Skeletal muscle satellite cell (primary cell): ENCODE data around the gene MAMDC4.

Experiments used
- H3K27me3 ChIP-seq: 2 replicates; pipeline ENCODE4 v1.7.0; 2013; ENCODE audit warnings: low read length; ENCODE audit not compliant: control insufficient read depth, insufficient read depth
- H3K36me3 ChIP-seq: 2 replicates; pipeline ENCODE4 v1.7.0; 2013; ENCODE audit warnings: mild to moderate bottlenecking, control low read depth, low read length; ENCODE audit not compliant: insufficient read depth
- H3K4me1 ChIP-seq: 2 replicates; pipeline ENCODE4 v1.7.0; 2013; ENCODE audit warnings: low read length; ENCODE audit not compliant: control insufficient read depth, insufficient read depth
- H3K4me2 ChIP-seq: 2 replicates; pipeline ENCODE4 v1.7.0; 2013; ENCODE audit warnings: mild to moderate bottlenecking, low read length
- H3K4me3 ChIP-seq: 2 replicates; pipeline ENCODE4 v1.7.0; 2013; ENCODE audit warnings: low read length
- H3K9ac ChIP-seq: 2 replicates; pipeline ENCODE4 v1.7.0; 2013; ENCODE audit warnings: mild to moderate bottlenecking, low read depth, low read length, moderate library complexity
- H3K9me3 ChIP-seq: replicated peaks from 2 replicates; pipeline ENCODE4 v1.7.0; 2013; ENCODE audit warnings: mild to moderate bottlenecking, control low read depth, low read length

Gene MAMDC4

DNA sequence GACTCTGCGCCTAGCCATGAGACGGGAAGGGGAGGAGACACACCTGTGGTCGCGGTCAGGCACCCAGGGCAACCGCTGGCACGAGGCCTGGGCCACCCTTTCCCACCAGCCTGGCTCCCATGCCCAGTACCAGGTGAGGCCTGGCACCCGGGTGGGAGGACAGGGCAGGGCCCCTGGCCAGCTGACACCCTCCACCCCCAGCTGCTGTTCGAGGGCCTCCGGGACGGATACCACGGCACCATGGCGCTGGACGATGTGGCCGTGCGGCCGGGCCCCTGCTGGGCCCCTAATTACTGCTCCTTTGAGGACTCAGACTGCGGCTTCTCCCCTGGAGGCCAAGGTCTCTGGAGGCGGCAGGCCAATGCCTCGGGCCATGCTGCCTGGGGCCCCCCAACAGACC lies 5.0 kb downstream of the MAMDC4 start:
- peaks cover 13% of the 10 kb centered on the region for H3K36me3 ChIP-seq

DNA sequence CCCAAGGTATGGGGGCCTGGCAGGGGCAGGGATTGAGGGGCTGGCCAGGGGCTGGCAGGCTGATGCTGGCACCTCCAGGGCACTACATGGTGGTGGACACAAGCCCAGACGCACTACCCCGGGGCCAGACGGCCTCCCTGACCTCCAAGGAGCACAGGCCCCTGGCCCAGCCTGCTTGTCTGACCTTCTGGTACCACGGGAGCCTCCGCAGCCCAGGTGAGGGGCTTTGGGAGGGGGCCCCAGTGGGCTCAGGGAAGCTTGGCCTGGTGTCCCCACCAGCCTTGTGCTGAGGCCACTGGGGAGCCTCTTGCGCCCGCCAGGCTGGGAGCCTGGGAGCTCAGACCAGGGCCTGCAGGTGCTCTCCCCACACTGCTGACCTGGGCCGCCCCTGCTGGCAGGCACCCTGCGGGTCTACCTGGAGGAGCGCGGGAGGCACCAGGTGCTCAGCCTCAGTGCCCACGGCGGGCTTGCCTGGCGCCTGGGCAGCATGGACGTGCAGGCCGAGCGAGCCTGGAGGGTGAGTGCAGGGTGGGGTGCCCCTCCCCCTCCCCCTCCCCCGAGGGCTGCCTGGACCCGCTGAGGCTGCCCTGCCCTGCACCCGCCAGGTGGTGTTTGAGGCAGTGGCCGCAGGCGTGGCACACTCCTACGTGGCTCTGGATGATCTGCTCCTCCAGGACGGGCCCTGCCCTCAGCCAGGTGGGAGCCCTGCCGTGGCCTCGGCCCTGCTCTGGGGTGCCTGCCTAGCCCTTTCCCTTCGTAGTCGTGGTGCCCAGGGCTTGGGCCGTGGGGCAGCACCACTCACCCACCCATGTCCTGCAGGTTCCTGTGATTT lies 5.7 kb downstream of the MAMDC4 start:
- Histone ChIP-seq H3K9me3 (no peaks in the 10 kb centered on the region), H3K4me1 (peaks cover 12% of the 10 kb centered on the region), H3K9ac (no peak overlapping the region)

More for the DNA sequence above, 5.0 kb downstream of the MAMDC4 start:
- Histone ChIP-seq H3K9me3 (no peaks in the 10 kb centered on the region), H3K9ac (no peak overlapping the region), H3K27me3 (no peaks in the 10 kb centered on the region), H3K4me3 (no peak overlapping the region), H3K4me1 (peaks cover 12% of the 10 kb centered on the region), H3K4me2 (no peak overlapping the region)

DNA sequence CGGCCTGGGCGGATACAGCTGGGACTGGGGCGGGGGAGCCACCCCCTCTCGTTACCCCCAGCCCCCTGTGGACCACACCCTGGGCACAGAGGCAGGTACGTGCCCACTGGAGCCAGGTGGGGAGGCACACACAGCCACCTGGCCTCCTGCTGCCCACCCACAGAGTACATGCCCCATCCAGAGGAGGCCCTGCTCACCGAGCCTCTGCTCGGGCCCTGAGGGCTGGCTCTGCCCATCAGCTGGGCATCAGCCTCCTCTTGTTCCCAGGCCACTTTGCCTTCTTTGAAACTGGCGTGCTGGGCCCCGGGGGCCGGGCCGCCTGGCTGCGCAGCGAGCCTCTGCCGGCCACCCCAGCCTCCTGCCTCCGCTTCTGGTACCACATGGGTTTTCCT lies 6.3 kb downstream of the MAMDC4 start:
- no peak overlapping the region for H3K4me3 ChIP-seq
- H3K36me3 ChIP-seq: peaks cover 26% of the 10 kb centered on the region
- H3K4me2 ChIP-seq: no peak overlapping the region
- no peak overlapping the region for H3K9ac ChIP-seq
- H3K27me3 ChIP-seq: no peaks in the 10 kb centered on the region
- peaks cover 12% of the 10 kb centered on the region for H3K4me1 ChIP-seq
- no peaks in the 10 kb centered on the region for H3K9me3 ChIP-seq

More for the DNA sequence above, 5.7 kb downstream of the MAMDC4 start:
- Histone ChIP-seq H3K36me3 (peaks cover 19% of the 10 kb centered on the region), H3K4me2 (no peak overlapping the region), H3K27me3 (no peaks in the 10 kb centered on the region), H3K4me3 (no peak overlapping the region)

DNA sequence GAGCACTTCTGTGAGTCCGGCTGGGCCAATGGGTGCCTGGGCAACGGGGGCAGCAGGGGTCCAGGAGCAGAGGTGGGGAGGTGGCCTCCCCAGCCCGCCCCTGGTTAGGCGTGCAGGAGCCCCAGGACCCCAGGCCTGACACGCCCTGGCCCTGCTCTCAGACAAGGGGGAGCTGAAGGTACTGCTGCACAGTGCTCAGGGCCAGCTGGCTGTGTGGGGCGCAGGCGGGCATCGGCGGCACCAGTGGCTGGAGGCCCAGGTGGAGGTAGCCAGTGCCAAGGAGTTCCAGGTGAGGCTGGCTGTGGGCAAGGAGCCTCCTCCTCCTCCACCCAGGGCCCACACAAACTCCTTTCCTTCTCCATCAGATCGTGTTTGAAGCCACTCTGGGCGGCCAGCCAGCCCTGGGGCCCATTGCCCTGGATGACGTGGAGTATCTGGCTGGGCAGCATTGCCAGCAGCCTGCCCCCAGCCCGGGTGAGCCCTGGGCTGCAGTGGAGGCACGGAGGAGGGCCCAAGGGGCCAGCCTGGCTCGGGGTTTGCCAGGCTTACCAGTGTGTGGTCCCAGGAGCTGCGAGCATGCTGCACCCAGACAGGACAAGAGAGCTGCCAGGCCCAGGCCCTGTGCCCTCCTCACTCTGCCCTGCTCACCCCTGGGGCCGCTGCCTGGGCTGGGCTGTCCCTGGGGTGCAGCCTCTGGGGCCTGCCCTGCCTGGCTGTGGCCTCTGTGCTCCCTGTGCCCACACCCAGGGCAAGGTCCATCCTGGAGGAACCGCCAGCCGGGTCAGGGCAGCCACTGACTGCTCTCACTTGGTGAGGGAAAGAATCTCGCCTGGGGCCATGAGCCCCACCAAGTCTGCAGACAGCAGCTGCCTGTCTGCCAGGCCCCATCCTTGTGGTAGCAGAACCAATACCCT lies 7.0 kb downstream of the MAMDC4 start:
- Histone ChIP-seq H3K9me3 (no peaks in the 10 kb centered on the region), H3K27me3 (no peaks in the 10 kb centered on the region), H3K36me3 (peaks cover 31% of the 10 kb centered on the region), H3K9ac (no peak overlapping the region), H3K4me2 (no peak overlapping the region), H3K4me1 (peaks cover 12% of the 10 kb centered on the region), H3K4me3 (no peak overlapping the region)

DNA sequence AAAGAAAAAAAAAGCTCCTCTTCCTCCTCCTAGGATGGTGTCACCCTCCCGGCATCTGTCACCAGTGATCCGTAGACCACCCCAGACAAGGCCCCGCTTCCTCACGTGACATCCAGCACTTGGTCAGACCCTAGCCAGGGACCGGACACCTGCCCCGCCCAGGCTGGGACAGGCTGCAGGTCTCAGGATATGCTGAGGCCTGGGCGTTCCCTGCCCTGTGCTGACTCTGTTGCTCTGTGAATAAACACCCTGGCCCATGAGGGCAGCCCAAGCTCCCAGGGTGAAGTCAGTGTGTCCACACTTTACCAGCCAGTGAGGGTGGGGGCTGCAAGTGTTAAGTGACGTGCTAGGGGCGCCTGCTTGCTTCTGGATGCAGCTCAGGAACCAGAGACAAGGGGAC lies 8.4 kb downstream of the MAMDC4 start:
- Histone ChIP-seq H3K4me3 (no peak overlapping the region), H3K9me3 (no peaks in the 10 kb centered on the region), H3K27me3 (no peaks in the 10 kb centered on the region), H3K9ac (no peak overlapping the region), H3K4me1 (peaks cover 19% of the 10 kb centered on the region), H3K36me3 (peaks cover 34% of the 10 kb centered on the region), H3K4me2 (no peak overlapping the region)

DNA sequence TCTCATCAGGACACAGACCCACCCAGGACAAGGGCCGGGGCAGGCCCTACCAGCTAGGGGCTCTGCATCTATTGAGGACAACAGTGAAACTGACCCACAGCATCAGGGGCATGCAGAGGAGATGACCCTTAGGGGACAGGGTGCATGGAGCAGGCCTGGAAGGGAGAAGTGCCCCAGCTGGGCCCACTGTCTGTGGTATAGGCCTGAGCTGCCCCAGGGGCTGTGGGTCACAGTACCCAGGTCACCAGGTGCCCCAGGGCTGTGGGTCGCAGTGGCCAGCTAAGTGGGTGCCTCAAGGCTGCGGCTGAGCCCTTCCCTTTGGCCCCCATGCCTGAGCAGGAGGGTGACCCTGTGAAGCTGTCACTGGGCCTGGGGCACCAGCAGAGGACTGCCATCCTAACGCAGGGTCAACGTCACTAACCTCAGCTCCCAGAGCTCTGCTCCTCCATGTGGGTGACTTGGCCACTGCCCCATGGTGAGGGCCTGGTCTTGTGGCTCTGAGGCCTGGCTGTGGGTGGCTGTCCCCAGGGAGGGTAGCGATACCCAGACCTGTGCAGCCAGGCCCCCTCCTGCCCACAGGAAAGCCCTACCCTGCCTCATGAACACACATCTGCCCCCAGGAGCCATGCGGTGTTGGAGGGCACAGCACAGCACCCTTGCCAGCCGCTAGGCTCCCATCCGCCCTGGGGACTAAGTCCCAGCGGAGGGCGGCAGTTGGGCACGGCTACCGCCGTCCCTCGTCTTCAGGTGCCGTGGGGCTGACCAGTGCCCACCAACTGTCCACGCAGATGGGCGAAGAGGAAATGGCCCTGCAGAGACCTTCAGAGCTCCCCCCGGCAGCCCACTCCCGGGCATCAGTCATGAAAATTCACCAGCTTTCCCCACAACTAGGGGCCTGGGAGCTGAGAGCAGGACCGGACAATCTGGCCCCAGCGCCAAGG lies 9.1 kb downstream of the MAMDC4 start:
- no peak overlapping the region for H3K9ac ChIP-seq

DNA sequence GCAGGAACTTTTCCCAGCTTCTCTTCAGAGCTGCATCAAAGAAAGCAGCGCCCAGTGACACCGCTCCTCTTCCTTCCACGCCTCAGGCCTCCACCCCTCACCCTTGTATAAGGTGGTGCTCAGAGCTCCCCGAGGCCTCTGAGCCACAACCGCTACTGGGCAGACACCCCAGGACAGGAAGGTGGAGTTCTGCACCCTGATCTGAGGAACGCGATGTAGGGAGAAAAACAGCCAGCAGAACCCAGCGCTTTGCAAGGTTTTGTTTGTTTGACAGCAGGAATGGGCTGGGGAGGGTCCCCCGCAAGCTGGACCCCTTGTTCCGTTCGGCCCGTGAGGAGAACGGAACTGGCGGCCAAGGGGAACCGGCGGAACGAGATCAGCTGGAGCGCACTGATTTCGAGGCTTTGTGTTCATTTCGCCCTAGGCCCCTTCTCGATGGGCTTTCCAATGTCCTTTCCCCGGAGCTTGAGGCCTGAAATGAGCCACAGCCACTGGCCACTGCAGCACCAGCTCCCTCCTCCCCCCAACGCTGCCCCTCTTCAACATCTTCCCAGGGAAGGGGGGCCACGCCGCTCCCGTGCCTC lies 9.8 kb downstream of the MAMDC4 start:
- no peaks in the 10 kb centered on the region for H3K27me3 ChIP-seq
- no peak overlapping the region for H3K9ac ChIP-seq
- H3K4me3 ChIP-seq: no peak overlapping the region
- H3K4me2 ChIP-seq: no peak overlapping the region
- H3K4me1 ChIP-seq: peaks cover 19% of the 10 kb centered on the region
- no peaks in the 10 kb centered on the region for H3K9me3 ChIP-seq
- H3K36me3 ChIP-seq: peaks cover 34% of the 10 kb centered on the region

More for the DNA sequence above, 9.1 kb downstream of the MAMDC4 start:
- Histone ChIP-seq H3K4me2 (no peak overlapping the region), H3K4me1 (peaks cover 19% of the 10 kb centered on the region), H3K9me3 (no peaks in the 10 kb centered on the region), H3K27me3 (no peaks in the 10 kb centered on the region), H3K36me3 (peaks cover 34% of the 10 kb centered on the region), H3K4me3 (no peak overlapping the region)

DNA sequence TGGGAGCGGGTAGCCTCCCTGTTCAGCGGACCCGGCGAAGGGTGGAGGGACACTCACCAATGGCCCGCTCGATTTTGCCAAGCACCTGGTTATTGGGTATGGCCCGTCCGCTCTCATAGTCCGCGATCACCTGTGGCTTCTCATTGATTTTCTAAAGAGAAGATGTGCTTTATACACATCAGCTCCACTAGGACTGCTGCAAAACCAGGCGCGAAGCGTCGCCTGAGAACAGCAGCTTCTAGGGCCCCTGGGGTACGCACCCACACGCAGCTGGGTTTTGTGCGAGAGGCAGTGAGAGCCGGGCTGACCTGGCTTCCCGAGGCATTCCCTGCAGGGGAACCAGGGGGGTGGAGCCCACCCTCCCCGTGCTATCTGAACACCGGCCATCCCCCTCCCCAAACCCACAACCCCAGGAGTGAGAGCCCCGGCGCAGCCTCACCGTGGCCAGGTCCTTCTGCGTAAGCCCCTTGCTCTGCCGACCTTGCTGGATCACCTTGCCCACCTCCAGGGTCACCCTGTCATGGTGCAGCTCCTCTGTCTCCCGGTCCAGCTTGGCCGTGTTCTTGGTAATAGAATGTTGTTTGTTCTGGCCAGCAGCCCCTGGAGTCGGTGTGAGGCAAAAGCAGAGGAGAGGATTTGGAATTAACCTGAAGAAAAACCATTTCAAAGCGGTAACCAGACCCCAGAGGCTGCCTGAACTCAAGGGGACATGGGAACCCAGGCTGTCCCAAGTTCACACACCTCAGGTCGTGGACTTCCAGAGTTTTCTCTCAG lies 10.9 kb downstream of the MAMDC4 start:
- Histone ChIP-seq H3K4me1 (peaks cover 19% of the 10 kb centered on the region), H3K4me3 (no peak overlapping the region)

DNA sequence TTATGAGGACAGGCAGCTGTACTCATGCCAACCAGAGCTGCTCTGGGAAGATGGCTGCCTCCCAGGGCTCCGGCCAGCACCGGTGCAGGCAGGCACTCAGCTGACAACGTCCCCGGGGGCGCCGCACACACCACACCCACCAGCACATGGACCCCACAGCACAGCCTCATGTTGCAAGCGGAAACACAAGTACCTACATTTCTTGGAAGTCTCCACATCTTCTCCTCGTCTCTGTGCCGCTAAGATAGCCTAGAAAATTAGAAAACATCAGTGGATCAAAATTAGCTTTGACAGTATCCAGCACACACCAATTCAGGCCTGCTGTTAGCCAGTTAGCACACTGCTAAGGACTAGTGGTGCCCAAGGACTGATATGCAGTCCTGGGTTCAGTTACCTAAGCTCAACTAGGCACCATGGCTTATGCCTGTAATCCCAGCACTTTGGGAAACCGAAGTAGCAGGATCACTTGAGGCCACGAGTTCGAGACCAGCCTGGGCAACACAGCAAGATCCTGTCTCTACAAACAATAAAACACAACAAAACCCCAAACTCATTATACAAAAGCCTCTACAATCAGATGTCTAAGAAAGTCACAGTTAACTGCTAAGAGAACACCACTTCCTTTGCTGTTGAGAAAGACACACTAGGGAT lies 11.6 kb downstream of the MAMDC4 start:
- no peaks in the 10 kb centered on the region for H3K27me3 ChIP-seq
- no peaks in the 10 kb centered on the region for H3K9me3 ChIP-seq
- H3K4me3 ChIP-seq: no peak overlapping the region
- peaks cover 17% of the 10 kb centered on the region for H3K4me1 ChIP-seq
- no peak overlapping the region for H3K9ac ChIP-seq
- H3K4me2 ChIP-seq: no peak overlapping the region
- peaks cover 38% of the 10 kb centered on the region for H3K36me3 ChIP-seq

More for the DNA sequence above, 10.9 kb downstream of the MAMDC4 start:
- H3K9ac ChIP-seq: no peak overlapping the region
- H3K36me3 ChIP-seq: peaks cover 38% of the 10 kb centered on the region
- no peaks in the 10 kb centered on the region for H3K9me3 ChIP-seq
- H3K27me3 ChIP-seq: no peaks in the 10 kb centered on the region
- no peak overlapping the region for H3K4me2 ChIP-seq
